Right forelimb (tissue), 1 donor: ENCODE measurements around the gene OLIG3.

ENCODE experiments used
- DNase-seq: peaks from one replicate; pipeline ENCODE4 v3.0.0-alpha.2; 2018

OLIG3 gene

DNA sequence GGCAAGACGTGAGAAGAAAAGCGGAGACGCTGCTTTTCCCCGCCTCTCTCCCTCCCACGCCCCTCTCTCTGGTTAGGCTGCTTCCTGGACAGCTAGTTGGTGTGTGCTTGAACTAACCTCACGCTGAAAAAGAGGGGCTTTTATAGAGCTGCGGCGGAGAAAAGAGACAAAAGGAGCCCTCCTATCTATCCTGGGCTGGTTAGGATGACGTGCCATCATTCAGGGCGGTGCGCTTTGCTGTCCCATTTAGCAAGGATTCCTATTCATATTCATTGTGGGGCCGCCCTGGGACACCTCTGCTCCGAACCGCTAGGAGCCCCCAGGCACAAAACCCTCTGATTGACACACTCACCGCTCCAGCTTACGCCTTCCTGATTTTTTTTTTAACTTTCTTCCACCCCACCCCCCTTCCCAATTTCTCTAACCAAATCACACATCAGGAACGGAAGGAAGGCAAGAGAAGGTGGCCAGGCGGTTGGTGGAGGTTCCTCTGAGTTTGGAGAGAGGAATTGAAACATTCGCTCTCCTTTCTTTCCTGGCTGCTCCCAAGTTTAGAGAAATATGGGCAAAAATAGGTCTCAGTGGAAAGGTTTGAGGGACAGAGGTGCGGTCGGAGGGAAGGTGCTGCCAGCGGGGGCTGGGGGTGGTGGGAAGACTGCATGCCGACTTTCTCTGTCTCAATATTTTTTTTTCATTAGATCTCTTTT lies at the start of gene OLIG3:
Gene OLIG3 (minus strand): TSS at position 114 of the 707 bp plus-strand sequence. CDS start 224 bp downstream, outside the sequence.
- no peak for DNase-seq

- DNase-seq, result no peak
Measured at GRCh38 chr6:137543114-137543513, 48.9 kb upstream of the OLIG3 start.

GRCh38 chr6:137542713-137543112 lies 48.5 kb upstream of the OLIG3 start:
- DNase-seq, result no peak

GRCh38 chr6:137541534-137542063 lies 47.4 kb upstream of the OLIG3 start:
- DNase-seq, result no peak

DNA sequence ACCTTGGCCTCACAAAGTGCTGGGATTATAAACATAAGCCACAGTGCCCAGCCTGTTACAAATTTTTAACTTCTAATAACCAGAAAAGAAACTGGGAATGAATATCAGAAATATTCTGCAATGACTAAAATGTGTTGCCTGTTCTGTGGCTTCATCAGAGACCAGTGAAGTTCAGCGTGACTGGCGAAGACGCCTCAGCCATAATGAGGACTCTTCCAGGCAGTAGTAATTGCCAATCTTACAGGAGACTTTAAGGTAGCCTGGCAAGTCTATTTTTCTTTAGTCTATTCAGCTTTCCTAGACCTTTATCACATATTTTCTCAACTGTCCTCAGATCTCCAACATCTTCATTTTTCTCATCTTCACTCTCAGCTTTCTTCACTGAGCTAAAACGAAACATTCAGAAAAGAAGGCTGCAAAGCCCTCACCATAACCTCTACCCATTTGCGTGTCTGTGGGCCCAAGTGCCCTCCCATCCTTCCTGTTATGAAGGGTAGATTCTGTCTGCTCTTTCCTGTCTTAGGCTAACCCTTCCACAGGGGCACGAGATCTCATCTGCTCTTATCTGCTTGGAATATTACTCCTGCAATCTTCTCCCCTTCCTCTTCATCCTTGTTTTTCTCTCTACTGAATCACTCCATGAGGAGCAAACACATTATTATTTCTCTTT lies 42.0 kb upstream of the OLIG3 start:
- no peak for DNase-seq

GRCh38 chr6:137531376-137532092 lies 37.3 kb upstream of the OLIG3 start:
- DNase-seq, result no peak

DNA sequence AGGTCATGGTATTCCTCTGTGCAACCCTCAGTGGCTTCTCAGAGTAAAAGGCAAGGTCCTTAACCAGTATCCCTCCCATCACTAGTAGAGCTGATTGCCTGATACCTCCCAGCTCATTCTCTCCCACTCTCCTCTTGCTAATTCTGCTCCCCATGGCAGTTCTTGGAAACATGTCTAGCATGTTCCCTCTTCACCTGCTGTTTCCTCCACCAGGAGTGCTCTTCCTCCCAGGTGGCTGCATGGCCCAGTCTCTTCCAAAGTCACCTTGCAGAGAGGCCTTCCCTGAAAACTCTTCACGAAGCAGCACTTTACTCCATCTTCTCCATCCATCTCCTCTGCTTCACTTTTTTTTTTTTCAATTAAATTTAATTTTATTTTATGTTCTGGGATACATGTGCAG lies 36.2 kb upstream of the OLIG3 start:
- DNase-seq, result no peak

- no peak for DNase-seq
Measured at GRCh38 chr6:137522831-137523230, 28.6 kb upstream of the OLIG3 start.

GRCh38 chr6:137522198-137522798 lies 28.1 kb upstream of the OLIG3 start:
- DNase-seq, result no peak

DNA sequence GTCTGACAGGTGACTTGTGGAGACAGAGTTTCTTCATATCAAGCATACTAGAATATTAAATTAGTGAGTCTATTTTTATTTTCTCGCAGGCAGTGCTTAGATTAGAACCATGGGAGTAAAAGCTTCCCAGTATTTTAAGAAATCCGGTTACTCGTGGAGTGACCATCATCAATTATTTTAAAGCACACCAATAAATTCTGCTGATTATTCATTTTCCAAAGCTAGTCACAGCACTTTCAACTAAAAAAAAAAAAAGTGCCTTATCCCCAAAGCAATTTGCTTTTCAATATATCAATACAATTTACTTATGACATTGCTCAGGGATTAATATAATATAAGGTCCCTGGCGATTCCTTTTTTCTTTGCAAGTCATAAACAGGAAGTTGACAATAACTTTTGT lies 26.3 kb upstream of the OLIG3 start:
- DNase-seq, result no peak

DNA sequence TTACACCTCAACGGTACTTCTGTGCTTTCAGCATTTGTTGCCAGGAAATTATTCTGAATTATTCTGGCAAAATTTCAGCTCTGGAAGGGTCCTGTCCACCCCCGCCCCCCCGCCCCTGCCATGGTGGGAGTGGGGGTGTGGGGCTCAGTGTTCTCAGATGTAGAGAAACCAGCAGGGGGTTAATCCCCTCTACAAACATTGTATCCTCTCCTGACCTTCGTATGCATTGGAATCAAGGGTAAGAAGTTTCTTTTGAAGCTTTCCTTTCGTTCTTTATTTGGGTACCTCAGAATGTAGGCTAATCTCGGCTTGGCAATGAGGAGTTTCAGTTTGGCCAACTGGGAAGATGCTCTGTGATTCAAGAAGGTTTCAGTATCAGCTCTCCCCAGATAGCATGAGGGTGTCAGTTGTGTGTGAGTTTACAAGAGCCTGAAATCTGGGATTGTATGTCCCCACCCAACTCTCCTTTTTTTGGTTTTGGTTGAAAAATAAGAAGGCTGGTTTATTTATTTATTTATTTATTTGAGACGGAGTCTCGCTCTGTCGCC lies 25.5 kb upstream of the OLIG3 start:
- DNase-seq, result no peak

GRCh38 chr6:137518386-137518983 lies 24.3 kb upstream of the OLIG3 start:
- DNase-seq, result no peak

DNA sequence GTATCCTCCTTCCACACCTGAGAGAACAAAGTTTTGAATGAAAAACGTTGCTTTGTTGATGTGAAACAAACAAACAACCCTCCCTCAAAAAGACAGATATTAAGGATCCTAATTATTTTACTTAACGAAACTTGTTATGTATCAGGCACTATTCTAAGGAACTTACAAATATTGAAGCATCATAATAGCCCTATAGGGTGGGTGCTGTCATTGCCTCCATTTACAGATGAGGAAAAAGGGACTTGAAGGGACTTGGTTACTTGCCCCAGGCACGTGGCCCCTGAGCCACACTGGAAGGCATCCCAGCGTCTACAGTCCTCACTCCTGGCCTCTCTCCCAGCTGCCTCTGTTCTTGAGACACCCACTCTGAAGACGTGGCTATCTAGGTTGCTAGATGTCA lies 20.2 kb upstream of the OLIG3 start:
- DNase-seq, result no peak

- DNase-seq, result no peak
Measured at GRCh38 chr6:137512757-137513605, 18.8 kb upstream of the OLIG3 start.

DNA sequence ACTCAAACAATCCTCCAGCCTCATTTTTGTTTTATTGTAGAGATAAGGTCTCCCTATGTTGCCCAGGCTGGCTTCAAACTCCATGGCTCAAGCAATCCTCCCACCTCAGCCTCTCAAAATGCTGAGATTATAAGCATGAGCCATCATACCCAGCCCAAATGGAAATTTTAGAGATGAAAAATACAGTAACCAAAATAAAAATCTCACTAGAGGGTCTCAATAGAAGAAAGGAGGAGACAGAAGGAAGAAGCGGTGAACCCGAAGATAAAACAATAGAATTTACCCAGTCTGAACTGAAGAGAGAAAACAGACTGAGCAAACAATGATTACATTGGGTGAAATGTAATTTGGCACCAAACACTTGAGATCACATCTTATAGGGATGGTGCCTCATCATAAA lies 16.7 kb upstream of the OLIG3 start:
- DNase-seq, result no peak

- no peak for DNase-seq
Measured at GRCh38 chr6:137498481-137499190, 4.4 kb upstream of the OLIG3 start.

DNA sequence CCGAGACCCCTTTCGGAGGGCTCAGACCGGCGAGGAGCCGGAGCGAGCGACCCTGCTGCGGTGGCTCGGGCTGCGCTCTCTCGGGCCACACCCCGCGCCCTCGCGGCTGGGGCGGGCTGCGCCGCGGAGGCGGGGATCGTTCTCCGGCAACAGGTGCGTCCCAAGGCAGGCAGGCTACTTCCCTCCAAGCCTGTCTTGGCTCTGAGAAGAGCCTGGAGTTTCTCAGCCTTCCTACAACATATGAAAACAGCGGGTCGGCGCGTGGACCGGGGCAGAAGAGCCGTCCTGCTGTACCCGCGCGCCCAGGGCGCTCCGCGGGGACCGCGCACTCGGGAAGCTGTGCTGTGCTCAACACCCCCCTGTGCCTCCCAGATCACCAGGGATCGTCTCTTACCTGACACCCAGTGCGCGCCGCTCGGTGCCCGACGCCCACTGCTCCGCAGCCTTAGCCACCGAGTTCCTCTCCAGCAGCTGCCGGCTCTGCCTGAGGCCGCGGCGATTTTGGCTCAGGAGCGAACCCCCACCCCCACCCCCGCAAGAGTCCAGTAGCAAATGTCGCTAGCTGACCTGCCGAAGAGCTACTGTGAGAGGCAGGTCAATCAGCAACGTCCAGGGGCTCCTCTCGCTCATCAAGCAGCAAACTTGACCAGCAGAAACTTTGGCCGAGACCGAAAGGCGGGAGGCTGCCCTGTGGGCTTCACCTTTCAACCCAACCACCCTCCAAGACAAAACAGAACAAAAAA lies 3.7 kb upstream of the OLIG3 start:
- DNase-seq, result peak; percentile 54

- DNase-seq, result peak; percentile 52
Measured at GRCh38 chr6:137496909-137497720, 2.9 kb upstream of the OLIG3 start.

GRCh38 chr6:137496368-137496767 lies 2.2 kb upstream of the OLIG3 start:
- DNase-seq, result peak; percentile 52
